ENCODE results near the gene KCNRG. TPM values are rescaled to one million over a fixed set of nuclear protein-coding genes. Genes with fewer than 3 reads are reported as not detected.

Gene KCNRG
- polyA plus RNA-seq, 1 donor (not counting 4 experiments of a cell fraction or from before 2014, with no cell fraction given), result 0.90 TPM

- H3K27me3 ChIP-seq (ENCODE audit: control insufficient read depth, extremely low read depth, insufficient read depth, low read length), result no peaks in the 10 kb centered on the region
- DNase-seq (ENCODE audit: low read depth, low spot score) (no peak), FAIRE-seq (no peak)
- H3K4me3 ChIP-seq (ENCODE audit: control insufficient read depth in 2 of 3, extremely low read depth in 1 of 3, insufficient read depth in 2 of 3, low read depth in 1 of 3, low read length in 3 of 3), result no peak overlapping the region
- TF ChIP-seq EZH2 (IDR thresholded peaks at IDR 0.05; ENCODE audit: low read length) (no peak), CTCF (optimal IDR thresholded peaks at IDR 0.05 in 1 of 3, IDR thresholded peaks at IDR 0.05 in 1 of 3, conservative IDR thresholded peaks at IDR 0.05 in 1 of 3; ENCODE audit: extremely low read depth in 1 of 3, insufficient read depth in 2 of 3, low read length in 3 of 3) (no peak)
- peaks cover 45% of the 10 kb centered on the region for H3K79me2 ChIP-seq (ENCODE audit: control insufficient read depth, insufficient read depth, low read length)
- H3K4me2 ChIP-seq (ENCODE audit: control insufficient read depth, extremely low read depth, insufficient read depth, low read depth, low read length), result no peak overlapping the region
- H3K4me1 ChIP-seq (ENCODE audit: control insufficient read depth, extremely low read depth, insufficient read depth, low read length), result no peaks in the 10 kb centered on the region
- no peaks in the 10 kb centered on the region for H3K9me3 ChIP-seq (ENCODE audit: control insufficient read depth, low read depth, low read length)
- dilution Hi-C loops (cut with MboI; ENCODE audit: extremely low pct_ligation_motif_present, low sequenced_read_pairs), result no loop called here
- H3K27ac ChIP-seq (ENCODE audit: control insufficient read depth, insufficient read depth, low read length), result no peak overlapping the region
- H2AFZ ChIP-seq (ENCODE audit: control insufficient read depth, low read length), result no peak overlapping the region
- no peak overlapping the region for H3K9ac ChIP-seq (ENCODE audit: control insufficient read depth, extremely low read depth, insufficient read depth, low read length)
- H4K20me1 ChIP-seq (ENCODE audit: control insufficient read depth, extremely low read depth, insufficient read depth, low read length), result no peaks in the 10 kb centered on the region
- H3K36me3 ChIP-seq (ENCODE audit: control insufficient read depth in 2 of 2, extremely low read depth in 1 of 2, insufficient read depth in 2 of 2, low read length in 2 of 2), result peaks cover 0 to 11% of the 10 kb centered on the region in 2 experiments
- H3K9me1 ChIP-seq (ENCODE audit: control insufficient read depth, extremely low read depth, insufficient read depth, low read length), result no peaks in the 10 kb centered on the region
Measured at GRCh38 chr13:50065712-50066111, 50.5 kb downstream of the KCNRG start.

- Histone ChIP-seq H3K4me1 (ENCODE audit: control insufficient read depth, extremely low read depth, insufficient read depth, low read length) (no peaks in the 10 kb centered on the region), H4K20me1 (ENCODE audit: control insufficient read depth, extremely low read depth, insufficient read depth, low read length) (no peaks in the 10 kb centered on the region), H3K79me2 (ENCODE audit: control insufficient read depth, insufficient read depth, low read length) (peaks cover 64% of the 10 kb centered on the region), H3K27ac (ENCODE audit: control insufficient read depth, insufficient read depth, low read length) (no peak overlapping the region), H3K4me2 (ENCODE audit: control insufficient read depth, extremely low read depth, insufficient read depth, low read depth, low read length) (no peak overlapping the region), H2AFZ (ENCODE audit: control insufficient read depth, low read length) (no peak overlapping the region), H3K9ac (ENCODE audit: control insufficient read depth, extremely low read depth, insufficient read depth, low read length) (no peak overlapping the region), H3K4me3 (ENCODE audit: control insufficient read depth in 2 of 3, extremely low read depth in 1 of 3, insufficient read depth in 2 of 3, low read depth in 1 of 3, low read length in 3 of 3) (no peak overlapping the region), H3K27me3 (ENCODE audit: control insufficient read depth, extremely low read depth, insufficient read depth, low read length) (no peaks in the 10 kb centered on the region), H3K9me3 (ENCODE audit: control insufficient read depth, low read depth, low read length) (no peaks in the 10 kb centered on the region), H3K9me1 (ENCODE audit: control insufficient read depth, extremely low read depth, insufficient read depth, low read length) (no peaks in the 10 kb centered on the region), H3K36me3 (ENCODE audit: control insufficient read depth in 2 of 2, extremely low read depth in 1 of 2, insufficient read depth in 2 of 2, low read length in 2 of 2) (peaks cover 0 to 11% of the 10 kb centered on the region in 2 experiments)
- DNase-seq (ENCODE audit: low read depth, low spot score) (no peak), FAIRE-seq (no peak)
- TF ChIP-seq EZH2 (IDR thresholded peaks at IDR 0.05; ENCODE audit: low read length) (no peak), CTCF (optimal IDR thresholded peaks at IDR 0.05 in 1 of 3, IDR thresholded peaks at IDR 0.05 in 1 of 3, conservative IDR thresholded peaks at IDR 0.05 in 1 of 3; ENCODE audit: extremely low read depth in 1 of 3, insufficient read depth in 2 of 3, low read length in 3 of 3) (no peak)
- dilution Hi-C loops (cut with MboI; ENCODE audit: extremely low pct_ligation_motif_present, low sequenced_read_pairs), result no loop called here
Measured at GRCh38 chr13:50068508-50068907, 53.3 kb downstream of the KCNRG start.
